ENCODE measurements around the gene TMED10. TPM values are rescaled to one million over a fixed set of nuclear protein-coding genes. Genes with fewer than 3 reads are reported as not detected.

TMED10 gene
- total RNA-seq, 4 donors from 2014 or later: 189 to 372 (median 341) TPM

- DNase-seq (ENCODE audit: low spot score) (no peak), ATAC-seq (ENCODE audit: low FRiP score) (no peak)
- TF ChIP-seq, protein P1, sequence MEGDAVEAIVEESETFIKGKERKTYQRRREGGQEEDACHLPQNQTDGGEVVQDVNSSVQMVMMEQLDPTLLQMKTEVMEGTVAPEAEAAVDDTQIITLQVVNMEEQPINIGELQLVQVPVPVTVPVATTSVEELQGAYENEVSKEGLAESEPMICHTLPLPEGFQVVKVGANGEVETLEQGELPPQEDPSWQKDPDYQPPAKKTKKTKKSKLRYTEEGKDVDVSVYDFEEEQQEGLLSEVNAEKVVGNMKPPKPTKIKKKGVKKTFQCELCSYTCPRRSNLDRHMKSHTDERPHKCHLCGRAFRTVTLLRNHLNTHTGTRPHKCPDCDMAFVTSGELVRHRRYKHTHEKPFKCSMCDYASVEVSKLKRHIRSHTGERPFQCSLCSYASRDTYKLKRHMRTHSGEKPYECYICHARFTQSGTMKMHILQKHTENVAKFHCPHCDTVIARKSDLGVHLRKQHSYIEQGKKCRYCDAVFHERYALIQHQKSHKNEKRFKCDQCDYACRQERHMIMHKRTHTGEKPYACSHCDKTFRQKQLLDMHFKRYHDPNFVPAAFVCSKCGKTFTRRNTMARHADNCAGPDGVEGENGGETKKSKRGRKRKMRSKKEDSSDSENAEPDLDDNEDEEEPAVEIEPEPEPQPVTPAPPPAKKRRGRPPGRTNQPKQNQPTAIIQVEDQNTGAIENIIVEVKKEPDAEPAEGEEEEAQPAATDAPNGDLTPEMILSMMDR (IDR thresholded peaks at IDR 0.05): no peak
Measured at GRCh38 chr14:75125617-75126016, 50.8 kb downstream of the TMED10 start.

GRCh38 chr14:75123991-75124390, 52.4 kb downstream of the TMED10 start:
- DNase-seq (ENCODE audit: low spot score): no peak
- no peak for ATAC-seq (ENCODE audit: low FRiP score)
- TF ChIP-seq, protein P1 (IDR thresholded peaks at IDR 0.05): no peak

GRCh38 chr14:75121552-75121951, 54.9 kb downstream of the TMED10 start:
- TF ChIP-seq, protein P1 (IDR thresholded peaks at IDR 0.05): no peak
- DNase-seq (ENCODE audit: low spot score) (no peak), ATAC-seq (ENCODE audit: low FRiP score) (no peak)

- TF ChIP-seq, protein P1 (IDR thresholded peaks at IDR 0.05): no peak
- no peak for ATAC-seq (ENCODE audit: low FRiP score)
- DNase-seq (ENCODE audit: low spot score): no peak
Measured at GRCh38 chr14:75120541-75121291, 55.7 kb downstream of the TMED10 start.

- ATAC-seq (ENCODE audit: low FRiP score): no peak
Measured at GRCh38 chr14:75119056-75119455, 57.4 kb downstream of the TMED10 start.

GRCh38 chr14:75113932-75114539, 62.4 kb downstream of the TMED10 start:
- TF ChIP-seq, protein P1 (IDR thresholded peaks at IDR 0.05): no peak
- DNase-seq (ENCODE audit: low spot score): no peak
- no peak for ATAC-seq (ENCODE audit: low FRiP score)

More at GRCh38 chr14:75119056-75119455, 57.4 kb downstream of the TMED10 start:
- TF ChIP-seq, protein P1 (IDR thresholded peaks at IDR 0.05): no peak
- DNase-seq (ENCODE audit: low spot score): no peak

DNA sequence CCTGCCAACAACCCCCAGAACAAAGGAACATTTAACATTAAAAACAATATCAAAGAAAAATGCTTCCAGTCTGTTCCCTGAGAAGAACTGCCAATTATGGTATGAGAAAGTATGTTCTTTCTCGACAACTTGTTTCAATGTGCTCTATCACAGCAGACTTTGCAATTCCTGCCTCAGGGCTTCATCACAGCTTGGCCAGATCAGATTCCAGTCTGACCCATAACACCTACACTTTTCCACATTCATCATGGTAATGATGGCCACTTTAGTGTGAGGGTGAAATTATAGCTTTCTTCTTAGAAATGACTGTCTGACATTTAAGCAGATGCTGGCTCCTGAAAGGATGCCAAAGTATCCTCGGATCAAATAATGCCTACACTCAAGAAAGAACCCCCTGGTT, 66.5 kb downstream of the TMED10 start:
- DNase-seq (ENCODE audit: low spot score) (no peak), ATAC-seq (ENCODE audit: low FRiP score) (no peak)
- TF ChIP-seq, protein P1 (IDR thresholded peaks at IDR 0.05): no peak
